ENCODE data around the gene STH.

STH gene

GRCh38 chr17:45968732-45969131 is 30.3 kb upstream of the STH start:
- DNase-seq = no peak

GRCh38 chr17:45969726-45970125 is 29.3 kb upstream of the STH start:
- no peak for DNase-seq

GRCh38 chr17:45970659-45971058 is 28.4 kb upstream of the STH start:
- DNase-seq = no peak

- DNase-seq = no peak
Measured at GRCh38 chr17:45971698-45972141, 27.3 kb upstream of the STH start.

GRCh38 chr17:45972531-45972930 is 26.5 kb upstream of the STH start:
- no peak for DNase-seq

GRCh38 chr17:45973099-45973780 is 25.8 kb upstream of the STH start:
- DNase-seq = no peak

- no peak for DNase-seq
Measured at GRCh38 chr17:45973946-45974859, 24.8 kb upstream of the STH start.

GRCh38 chr17:45974916-45975630 is 24.0 kb upstream of the STH start:
- no peak for DNase-seq

- DNase-seq = no peak
Measured at GRCh38 chr17:45975640-45976295, 23.3 kb upstream of the STH start.

GRCh38 chr17:45976391-45976754 is 22.7 kb upstream of the STH start:
- no peak for DNase-seq

GRCh38 chr17:45976755-45977505 is 22.1 kb upstream of the STH start:
- no peak for DNase-seq

- DNase-seq = no peak
Measured at GRCh38 chr17:45977506-45977824, 21.6 kb upstream of the STH start.

GRCh38 chr17:45977976-45978626 is 20.9 kb upstream of the STH start:
- no peak for DNase-seq

GRCh38 chr17:45979137-45979536 is 19.9 kb upstream of the STH start:
- DNase-seq = no peak

GRCh38 chr17:45980855-45981254 is 18.2 kb upstream of the STH start:
- DNase-seq = no peak

- DNase-seq = no peak
Measured at GRCh38 chr17:45981306-45981705, 17.7 kb upstream of the STH start.

GRCh38 chr17:45982791-45983613 is 16.0 kb upstream of the STH start:
- no peak for DNase-seq

- DNase-seq = no peak
Measured at GRCh38 chr17:45983614-45984310, 15.3 kb upstream of the STH start.

- no peak for DNase-seq
Measured at GRCh38 chr17:45984368-45984767, 14.7 kb upstream of the STH start.

- DNase-seq = no peak
Measured at GRCh38 chr17:45985447-45985846, 13.6 kb upstream of the STH start.
